HFF-Myc (cell line): ENCODE data around the gene PHF10.
A peak's percentile ranks its signal among the peaks of the same experiment; 100 is the strongest.

Experiments used
- DNase-seq: peaks from one replicate; pipeline ENCODE4 v3.0.0-alpha.2; 2011; ENCODE audit warnings: low read depth; ENCODE audit errors: extremely low read depth
- H3K4me3 ChIP-seq: replicated peaks from 2 replicates; pipeline ENCODE4 v1.5.1; 2011; ENCODE audit warnings: low read depth, mild to moderate bottlenecking, control low read depth, low read length
- CTCF ChIP-seq: IDR thresholded peaks from 2 replicates; pipeline ENCODE4 v1.5.1; 2012; ENCODE audit warnings: mild to moderate bottlenecking, low read depth, low read length, control low read depth; ENCODE audit errors: missing control alignments

The PHF10 gene

GRCh38 chr6:169752074-169752623, 27.8 kb upstream of the PHF10 start:
- TF ChIP-seq CTCF: no peak
- DNase-seq: no peak
- H3K4me3 ChIP-seq: peak overlapping the region; percentile 88

GRCh38 chr6:169751242-169752073, 27.2 kb upstream of the PHF10 start, which contains the start of the genes DYNLT2 and ERMARD:
Gene DYNLT2, minus strand, starts transcription at chr6:169751572. Its CDS starts 114 bp downstream, at chr6:169751458.
Gene ERMARD, plus strand, starts transcription at chr6:169751622. Its CDS starts 36 bp downstream, at chr6:169751658.
- TF ChIP-seq CTCF: no peak
- peak within 1 kb of the TSS; percentile 88 for H3K4me3 ChIP-seq
- peak; percentile 76 for DNase-seq

- H3K4me3 ChIP-seq: no peak overlapping the region
- DNase-seq: no peak
- no peak for TF ChIP-seq CTCF
Measured at GRCh38 chr6:169746556-169746955, 22.3 kb upstream of the PHF10 start.

- no peak for TF ChIP-seq CTCF
- H3K4me3 ChIP-seq: no peak overlapping the region
- no peak for DNase-seq
Measured at GRCh38 chr6:169745405-169745804, 21.1 kb upstream of the PHF10 start.

- DNase-seq: no peak
- no peak for TF ChIP-seq CTCF
Measured at GRCh38 chr6:169741344-169741743, 17.0 kb upstream of the PHF10 start.

GRCh38 chr6:169738976-169739529, 14.8 kb upstream of the PHF10 start:
- no peak overlapping the region for H3K4me3 ChIP-seq
- DNase-seq: no peak
- no peak for TF ChIP-seq CTCF

More at GRCh38 chr6:169741344-169741743, 17.0 kb upstream of the PHF10 start:
- no peak overlapping the region for H3K4me3 ChIP-seq
